HG03354 (cell line): Measurements from ENCODE around the gene SAMD10.
"Not testable (repeated sequence)": the region's sequence is repeated elsewhere in the genome, so short reads cannot be mapped to it uniquely, and the experiment has no call there.

Experiments used
- ATAC-seq: cut with Tn5 transposase; IDR thresholded peaks from one replicate; pipeline ENCODE4 v1.9.1; 2021; ENCODE audit warnings: mild to moderate bottlenecking; ENCODE audit not compliant: unreplicated experiment, poor library complexity, severe bottlenecking

SAMD10 gene

GRCh38 chr20:63970714-63971431 lies 8.6 kb downstream of the SAMD10 start:
- ATAC-seq: no peak

- no peak for ATAC-seq
Measured at GRCh38 chr20:63969838-63970713, 9.4 kb downstream of the SAMD10 start, which contains the start of gene ZNF512B. Gene ZNF512B (minus strand): TSS chr20:63969930. CDS start chr20:63967950, 1,980 bp downstream.

GRCh38 chr20:63968928-63969760 lies 10.3 kb downstream of the SAMD10 start:
- ATAC-seq: no peak

GRCh38 chr20:63968136-63968927 lies 11.1 kb downstream of the SAMD10 start:
- no peak for ATAC-seq

GRCh38 chr20:63967330-63968135 lies 11.9 kb downstream of the SAMD10 start:
- ATAC-seq: no peak

- ATAC-seq: no peak
Measured at GRCh38 chr20:63966944-63967322, 12.5 kb downstream of the SAMD10 start.

- ATAC-seq: no peak
Measured at GRCh38 chr20:63966172-63966943, 13.1 kb downstream of the SAMD10 start.

- ATAC-seq: no peak
Measured at GRCh38 chr20:63964412-63964811, 15.0 kb downstream of the SAMD10 start.

- no peak for ATAC-seq
Measured at GRCh38 chr20:63963784-63964301, 15.6 kb downstream of the SAMD10 start.

GRCh38 chr20:63963348-63963741 lies 16.1 kb downstream of the SAMD10 start:
- no peak for ATAC-seq

- no peak for ATAC-seq
Measured at GRCh38 chr20:63962426-63963347, 16.8 kb downstream of the SAMD10 start.

GRCh38 chr20:63961664-63962425 lies 17.6 kb downstream of the SAMD10 start:
- ATAC-seq: no peak

GRCh38 chr20:63960654-63961621 lies 18.5 kb downstream of the SAMD10 start:
- not testable (repeated sequence) for ATAC-seq

- no peak for ATAC-seq
Measured at GRCh38 chr20:63959699-63960075, 19.8 kb downstream of the SAMD10 start.
